Activated CD4-positive, alpha-beta T cell treated with anti-CD3 and anti-CD28 coated beads for 48 hours (primary cell): ENCODE measurements around the gene CCDC134.
"Not testable (repeated sequence)": the region's sequence is repeated elsewhere in the genome, so short reads cannot be mapped to it uniquely, and the experiment has no call there.

Experiments
- DNase-seq: peaks from one replicate; pipeline ENCODE4 v3.0.0-alpha.2; 2020

Gene CCDC134

DNA sequence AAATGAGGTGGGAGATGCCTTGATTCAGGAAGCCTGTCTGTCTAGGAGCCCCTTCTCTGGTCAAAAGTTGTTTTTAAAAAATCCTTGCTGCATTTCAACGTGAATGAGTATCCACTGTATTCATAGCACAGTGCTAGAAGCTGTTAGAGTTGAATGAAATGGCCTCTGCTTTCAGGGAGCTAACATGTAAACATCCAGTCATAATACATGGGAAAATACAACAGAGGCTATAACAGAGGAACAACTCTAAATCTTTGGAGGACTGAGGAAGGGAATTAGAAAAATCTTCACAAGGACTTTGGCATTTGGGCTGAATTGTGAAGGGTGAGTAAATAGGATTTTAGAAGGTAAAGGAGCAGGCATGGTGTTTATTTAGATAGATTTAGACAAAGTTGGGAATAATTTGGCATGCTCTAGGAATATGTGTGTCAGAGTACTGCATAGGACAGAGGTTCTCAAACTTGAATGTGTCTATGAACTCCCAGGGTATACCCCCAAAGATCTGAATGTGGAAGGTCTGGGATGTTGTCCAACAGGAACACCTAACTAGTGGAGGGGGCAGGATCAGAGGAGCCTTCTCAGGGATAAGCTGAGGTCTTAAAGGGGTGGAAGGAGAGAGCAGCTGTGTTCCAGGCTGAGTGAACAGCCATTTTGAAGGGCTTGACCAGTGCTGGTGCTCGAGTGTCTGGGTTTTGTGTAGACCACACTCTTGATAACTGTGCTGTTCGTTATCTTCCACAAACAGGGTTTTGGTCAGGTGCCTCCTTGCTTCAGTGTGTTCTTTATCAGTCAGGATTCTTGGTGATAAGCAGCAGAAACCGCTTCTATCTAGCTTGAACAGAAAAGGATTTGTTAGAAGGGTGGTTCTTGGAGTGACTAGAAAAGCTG, 45.1 kb downstream of the CCDC134 start:
- DNase-seq, result no peak

GRCh38 chr22:41846268-41846987, 45.9 kb downstream of the CCDC134 start:
- no peak for DNase-seq

DNA sequence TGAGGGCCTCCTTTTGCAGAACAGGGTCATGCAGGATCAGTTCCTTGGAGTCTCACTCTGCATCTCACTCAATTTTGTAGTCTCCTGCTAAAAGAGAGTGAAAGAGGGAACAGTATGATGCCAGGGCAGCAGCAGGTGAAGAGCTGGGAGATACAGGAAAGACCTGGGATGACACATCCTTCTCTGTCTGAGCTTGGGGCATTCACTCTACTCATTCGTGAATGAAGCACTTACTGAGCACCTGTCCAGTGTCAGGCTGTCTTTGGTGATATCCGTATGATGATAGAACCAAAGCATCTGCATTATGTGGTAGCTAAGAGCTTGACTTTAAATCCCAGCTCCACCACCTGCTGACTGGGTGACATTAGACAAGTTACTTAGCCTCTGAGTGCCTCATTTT, 46.8 kb downstream of the CCDC134 start:
- no peak for DNase-seq

DNA sequence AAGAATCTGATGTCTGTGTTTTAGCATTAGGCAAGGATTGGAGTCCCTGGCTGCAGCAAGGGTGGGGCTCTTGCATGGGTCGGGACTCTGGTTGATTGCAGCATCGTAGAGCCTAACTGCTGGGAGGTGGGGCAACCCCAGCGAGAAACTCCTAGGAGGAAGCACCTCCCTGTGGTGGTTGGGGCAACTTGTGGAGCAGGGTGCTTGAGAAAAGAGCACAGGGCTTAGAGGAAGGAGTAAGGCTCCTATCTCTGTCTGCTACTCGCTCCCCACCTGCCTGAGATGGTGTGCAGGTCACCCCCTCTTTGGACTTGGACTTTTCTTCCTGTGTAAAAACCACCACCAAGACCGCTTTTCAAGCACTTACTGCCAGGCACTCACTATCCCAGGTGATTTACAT, 48.0 kb downstream of the CCDC134 start:
- no peak for DNase-seq

DNA sequence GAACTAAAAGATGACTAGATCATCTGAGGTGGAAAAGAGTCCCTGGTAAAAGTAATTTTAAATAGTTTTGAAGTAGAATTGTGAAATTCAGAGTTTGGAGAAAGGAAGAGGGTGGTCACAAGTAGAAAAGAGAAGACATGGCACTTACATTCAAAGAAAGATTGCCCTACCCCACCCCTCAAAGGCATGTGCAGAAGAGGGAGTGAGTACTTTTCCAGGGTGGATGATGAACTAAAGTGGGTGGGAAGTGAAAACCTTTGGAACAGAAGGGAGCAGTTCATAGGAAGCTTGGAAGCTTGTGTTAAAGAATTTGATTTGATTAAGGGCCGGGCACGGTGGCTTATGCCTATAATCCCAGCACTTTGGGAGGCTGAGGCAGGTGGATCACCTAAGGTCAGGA, 56.0 kb downstream of the CCDC134 start:
- no peak for DNase-seq

- DNase-seq, result peak; percentile 88
Measured at GRCh38 chr22:41857155-41857859, 56.8 kb downstream of the CCDC134 start.

DNA sequence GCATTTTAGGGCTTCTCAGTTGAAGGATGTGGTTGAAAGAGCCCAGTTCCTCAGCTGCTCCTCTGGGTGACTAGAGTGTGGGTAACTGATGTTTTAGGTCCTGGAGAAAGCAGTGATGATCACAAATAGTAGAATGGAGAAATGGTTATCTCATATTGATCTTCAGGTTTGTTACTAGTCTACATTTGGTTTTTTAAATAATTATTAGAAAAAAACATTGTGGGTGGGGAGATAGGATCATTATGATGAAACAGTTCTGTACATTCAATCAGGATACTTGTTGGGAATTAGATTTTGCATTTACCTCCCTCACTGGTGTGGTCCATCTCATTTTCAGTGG, 57.4 kb downstream of the CCDC134 start:
- no peak for DNase-seq

DNA sequence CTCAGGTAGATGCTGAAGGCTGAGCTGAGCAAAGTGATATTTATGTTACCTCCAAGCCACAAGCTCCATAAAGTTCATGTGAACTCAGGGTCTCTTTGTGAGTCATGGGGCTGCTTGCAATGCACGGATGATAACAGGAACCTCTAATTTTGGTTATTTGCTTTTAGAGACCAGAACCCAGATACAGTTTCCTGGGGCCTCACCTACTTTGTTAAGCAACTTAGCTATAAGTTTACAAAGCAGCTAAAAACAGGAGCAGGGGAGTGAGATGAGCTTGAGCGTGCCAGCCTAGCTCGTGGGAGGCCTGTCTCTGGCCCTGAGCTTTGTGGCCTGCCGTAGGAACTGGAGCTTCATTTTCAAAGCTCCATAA, 61.7 kb downstream of the CCDC134 start:
- peak; percentile 69 for DNase-seq

- DNase-seq, result peak; percentile 79
Measured at GRCh38 chr22:41862530-41863266, 62.2 kb downstream of the CCDC134 start.

- no peak for DNase-seq
Measured at GRCh38 chr22:41863472-41863871, 63.0 kb downstream of the CCDC134 start.

DNA sequence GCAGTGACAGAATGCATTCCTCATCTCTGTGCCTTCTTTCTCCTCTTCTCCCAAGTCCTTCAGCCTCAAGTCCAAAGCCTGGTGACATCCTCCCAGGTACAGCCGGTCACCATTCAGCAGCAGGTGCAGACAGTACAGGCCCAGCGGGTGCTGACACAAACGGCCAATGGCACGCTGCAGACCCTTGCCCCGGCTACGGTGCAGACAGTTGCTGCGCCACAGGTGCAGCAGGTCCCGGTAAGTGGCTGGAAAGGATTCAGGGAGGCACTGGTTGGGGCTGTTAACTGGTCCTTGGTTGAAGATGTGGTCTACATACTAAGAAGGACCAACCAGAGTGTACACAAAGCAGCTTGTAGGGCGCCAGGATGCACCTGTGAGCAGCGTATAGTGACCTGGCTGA, 68.1 kb downstream of the CCDC134 start:
- no peak for DNase-seq

DNA sequence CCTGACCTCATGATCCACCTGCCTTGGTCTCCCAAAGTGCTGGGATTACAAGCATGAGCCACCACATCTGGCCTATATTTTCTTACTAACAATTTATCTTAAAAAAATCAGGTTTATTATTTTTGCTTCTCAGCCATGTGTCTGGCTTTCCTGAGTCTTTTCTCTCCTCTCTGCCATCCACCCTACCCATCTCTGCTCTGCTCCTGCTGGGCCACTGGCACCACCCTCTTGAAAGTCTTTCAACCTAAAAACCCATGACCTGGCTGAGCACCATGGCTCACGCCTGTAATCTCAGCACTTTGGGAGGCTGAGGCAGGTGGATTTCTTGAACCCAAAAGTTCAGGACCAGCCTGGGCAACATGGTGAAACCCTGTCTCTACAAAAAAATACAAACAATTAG, 69.6 kb downstream of the CCDC134 start:
- not testable (repeated sequence) for DNase-seq

GRCh38 chr22:41870786-41871185, 70.3 kb downstream of the CCDC134 start:
- DNase-seq, result no peak

GRCh38 chr22:41873391-41873790, 72.9 kb downstream of the CCDC134 start:
- peak; percentile 60 for DNase-seq

GRCh38 chr22:41874090-41874489, 73.6 kb downstream of the CCDC134 start:
- DNase-seq, result no peak

- DNase-seq, result no peak
Measured at GRCh38 chr22:41875531-41876270, 75.2 kb downstream of the CCDC134 start.
